B cell (primary cell): ENCODE data around the gene CASR. TPM values are rescaled to one million over a fixed set of nuclear protein-coding genes. Genes with fewer than 3 reads are reported as not detected.

ENCODE experiments used
- ATAC-seq: fragments of 200-7000 bp; cut with Tn5 transposase; one replicate; pipeline ENCODE4 v1.10.0; 2021; ENCODE audit warnings: low read depth, mild to moderate bottlenecking, moderate number of reproducible peaks, moderate library complexity
- CTCF ChIA-PET: fragments of 350-600 bp; sonication (Branson Sonifier 250); formaldehyde crosslinking; loops from one replicate; lab custom pipeline; 2021; ENCODE audit warnings: antibody characterized with exemption, inconsistent platforms; lab: Charles Lee
- POLR2A ChIA-PET: fragments of 350-600 bp; sonication (Branson Sonifier 250); formaldehyde crosslinking; loops from one replicate; lab custom pipeline; 2021; ENCODE audit warnings: antibody characterized with exemption; lab: Charles Lee
- DNase-seq: peaks from one replicate; pipeline ENCODE4 v3.0.0; 2013
- H2AFZ ChIP-seq: 2 replicates; pipeline ENCODE4 v1.6.1; 2012; ENCODE audit warnings: mild to moderate bottlenecking, low read depth, low read length; ENCODE audit not compliant: insufficient read depth, poor library complexity, severe bottlenecking
- H3K27ac ChIP-seq, 2 donors: 1 replicate in 1 of 2; 2 replicates in 1 of 2; pipeline ENCODE4 v1.5.1; 2012 to 2013; ENCODE audit warnings: low read length in 2 of 2, mild to moderate bottlenecking in 2 of 2, moderate library complexity in 1 of 2
- H3K27me3 ChIP-seq, 4 experiments: fragments of 200-600 bp in 1 of 4; sonication (generic) in 1 of 4; replicated peaks in 1 of 4; 1 replicate in 2 of 4; 2 replicates in 2 of 4; pipeline versions ENCODE4 v1.6.1 to v1.7.0; 2013 to 2016; ENCODE audit warnings: low read length in 3 of 4, mild to moderate bottlenecking in 2 of 4, mixed read lengths in 1 of 4, moderate library complexity in 1 of 4; ENCODE audit not compliant: insufficient read depth in 4 of 4, control insufficient read depth in 3 of 4; ENCODE audit errors: control extremely low read depth in 1 of 4
- H3K36me3 ChIP-seq, 2 experiments: replicated peaks in 1 of 2; 1 replicate in 1 of 2; 2 replicates in 1 of 2; pipeline versions ENCODE4 v1.6.1 to v1.7.1; 2013; ENCODE audit warnings: low read length in 1 of 2; ENCODE audit not compliant: insufficient read depth in 2 of 2, control insufficient read depth in 1 of 2; ENCODE audit errors: control extremely low read depth in 1 of 2, extremely low read depth in 1 of 2
- H3K4me1 ChIP-seq, 2 donors: fragments of 200-600 bp in 1 of 2; sonication (generic) in 1 of 2; 1 replicate in 1 of 2; 2 replicates in 1 of 2; pipeline versions ENCODE4 v1.5.1 to v1.6.1; 2013 to 2017; ENCODE audit warnings: low read length in 2 of 2; ENCODE audit not compliant: control insufficient read depth in 2 of 2, insufficient read depth in 2 of 2
- H3K4me2 ChIP-seq: replicated peaks from 2 replicates; pipeline ENCODE3; 2012; ENCODE audit warnings: mild to moderate bottlenecking, low read depth, low read length; ENCODE audit not compliant: poor library complexity, severe bottlenecking
- H3K4me3 ChIP-seq, 5 experiments: fragments of 200-600 bp in 1 of 5; sonication (generic) in 1 of 5; 1 replicate in 3 of 5; 2 replicates in 2 of 5; pipeline versions ENCODE4 v1.5.1 to v1.7.0; 2011 to 2016; ENCODE audit warnings: low read length in 4 of 5, mild to moderate bottlenecking in 4 of 5, low read depth in 2 of 5, control low read depth in 1 of 5, moderate library complexity in 1 of 5; ENCODE audit not compliant: insufficient read depth in 1 of 5; ENCODE audit errors: control extremely low read depth in 1 of 5, extremely low read depth in 1 of 5
- H3K79me2 ChIP-seq: fragments of 200-600 bp; sonication (generic); one replicate; pipeline ENCODE4 v1.6.0; 2016; ENCODE audit warnings: low read length; ENCODE audit not compliant: control insufficient read depth, insufficient read depth
- H3K9ac ChIP-seq: fragments of 200-600 bp; sonication (generic); 2 replicates; pipeline ENCODE4 v1.6.1; 2017; ENCODE audit warnings: mild to moderate bottlenecking, low read length, moderate library complexity
- H3K9me3 ChIP-seq, 3 donors: one replicate each; pipeline versions ENCODE4 v1.6.1 to v1.7.1; 2013; ENCODE audit warnings: low read length in 2 of 3; ENCODE audit not compliant: control insufficient read depth in 2 of 3, insufficient read depth in 1 of 3; ENCODE audit errors: control extremely low read depth in 1 of 3
- H4K20me1 ChIP-seq: 2 replicates; pipeline ENCODE4 v1.6.0; 2012; ENCODE audit warnings: mild to moderate bottlenecking, low read length; ENCODE audit not compliant: insufficient read depth, control insufficient read depth, poor library complexity, severe bottlenecking
- H3K27ac Mint-ChIP-seq: one replicate; pipeline ENCODE4 v1.8.0; 2021; ENCODE audit warnings: mixed read lengths
- H3K27me3 Mint-ChIP-seq: one replicate; pipeline ENCODE4 v1.8.0; 2021; ENCODE audit warnings: mixed read lengths
- H3K4me1 Mint-ChIP-seq: one replicate; pipeline ENCODE4 v1.8.0; 2021; ENCODE audit warnings: mixed read lengths
- H3K4me3 Mint-ChIP-seq: one replicate; pipeline ENCODE4 v1.8.0; 2021; ENCODE audit warnings: mixed read lengths
- H3K9me3 Mint-ChIP-seq: one replicate; pipeline ENCODE4 v1.8.0; 2022; ENCODE audit warnings: mixed read lengths; ENCODE audit not compliant: insufficient read depth
- CTCF ChIP-seq: fragments of 200-600 bp; IDR thresholded peaks from one replicate; pipeline ENCODE4 v1.8.0; 2022; ENCODE audit warnings: antibody characterized with exemption, mild to moderate bottlenecking
- EZH2 ChIP-seq: IDR thresholded peaks from 2 replicates; pipeline ENCODE4 v1.6.1; 2012; ENCODE audit warnings: borderline replicate concordance, low read depth, mild to moderate bottlenecking, moderate library complexity, low read length; ENCODE audit not compliant: insufficient read depth, poor library complexity, severe bottlenecking
- WGBS: methylation state at CpG from one replicate; pipeline ENCODE4 v1.1.5; 2013; ENCODE audit warnings: missing lambda C conversion rate; ENCODE audit not compliant: insufficient coverage; 5-methylcytosine and 5-hydroxymethylcytosine counted together
- intact Hi-C: fragments of 100-400 bp; cut with micrococcal nuclease; formaldehyde crosslinking; loops from one replicate; pipeline ENCODE4 v1.10.0; 2022
- polyA plus RNA-seq: library from polyadenylated mRNA; depleted of rRNA; stranded (reverse); fragments of >200 nt; gene quantifications from 2 replicates; pipeline ENCODE4 v1.2.3, GENCODE V29; 2012
- total RNA-seq, 2 donors: library from RNA; stranded (reverse); fragments of 120-200 nt in 1 of 2; gene quantifications; 1 replicate in 1 of 2; 2 replicates in 1 of 2; pipeline versions ENCODE4 v1.2.3 to v1.2.4, GENCODE V29; 2013 to 2022

The CASR gene
- total and polyA plus RNA-seq, 2 donors (not counting 1 experiment from before 2014, with no cell fraction given) = not detected

GRCh38 chr3:122307094-122307687 is 123.7 kb downstream of the CASR start:
- TF ChIP-seq EZH2 = no peak
- TF ChIP-seq CTCF = no peak
- H3K4me1 Mint-ChIP-seq = no peaks in the 10 kb centered on the region
- POLR2A ChIA-PET = no interaction called here
- intact Hi-C loops = no loop called here
- CTCF ChIA-PET = interaction anchor here (1.6 kb wide), 1 partner anchor 11 kb away, joined by 5 read pairs; no protein-coding TSS in a partner anchor
- DNase-seq (no peak), ATAC-seq (no peak)
- Histone ChIP-seq H4K20me1 (no peaks in the 10 kb centered on the region), H3K9ac (no peak overlapping the region), H3K4me2 (no peak overlapping the region), H2AFZ (no peak overlapping the region), H3K79me2 (no peaks in the 10 kb centered on the region), H3K4me3 (no peak overlapping the region), H3K4me1 (no peaks in the 10 kb centered on the region), H3K27ac (no peak overlapping the region), H3K9me3 (no peaks in the 10 kb centered on the region), H3K36me3 (no peaks in the 10 kb centered on the region), H3K27me3 (peaks cover 0 to 2% (median 0%) of the 10 kb centered on the region in 4 experiments)
- no CpG with 5 or more reads among the region's 4 CpGs for WGBS
- H3K4me3 Mint-ChIP-seq = no peak overlapping the region
- H3K27me3 Mint-ChIP-seq = no peaks in the 10 kb centered on the region
- no peak overlapping the region for H3K27ac Mint-ChIP-seq
- H3K9me3 Mint-ChIP-seq = no peaks in the 10 kb centered on the region

DNA sequence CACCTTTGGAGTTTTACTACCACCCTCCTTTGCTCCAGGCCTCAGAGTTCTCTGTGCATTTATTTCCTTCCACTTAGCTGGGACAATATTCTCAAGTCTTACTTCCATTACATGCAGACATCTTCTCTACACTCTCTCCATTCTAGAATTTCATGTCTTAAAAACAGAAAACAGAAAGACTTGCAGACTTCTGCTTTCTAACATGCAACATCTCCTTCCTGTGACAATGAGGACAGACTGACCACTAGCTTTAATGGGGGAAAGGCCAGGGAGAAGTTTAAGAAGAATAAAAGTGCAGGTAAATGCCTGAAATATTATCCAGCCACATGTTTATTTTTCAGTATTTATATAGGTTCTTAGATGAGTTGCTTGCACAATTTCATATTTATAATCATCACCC is 124.5 kb downstream of the CASR start:
- H3K27me3 ChIP-seq = peaks cover 0 to 2% (median 0%) of the 10 kb centered on the region in 4 experiments
- no peaks in the 10 kb centered on the region for H3K27me3 Mint-ChIP-seq
- H3K4me1 ChIP-seq = no peaks in the 10 kb centered on the region
- ATAC-seq (no peak), DNase-seq (no peak)
- CTCF ChIA-PET = no interaction called here
- no peak overlapping the region for H3K27ac Mint-ChIP-seq
- H3K4me1 Mint-ChIP-seq = no peaks in the 10 kb centered on the region
- H3K4me2 ChIP-seq = no peak overlapping the region
- H3K9me3 Mint-ChIP-seq = no peaks in the 10 kb centered on the region
- H3K79me2 ChIP-seq = no peaks in the 10 kb centered on the region
- no peak overlapping the region for H3K27ac ChIP-seq
- no peaks in the 10 kb centered on the region for H3K9me3 ChIP-seq
- H3K4me3 Mint-ChIP-seq = no peak overlapping the region
- H4K20me1 ChIP-seq = no peaks in the 10 kb centered on the region
- H3K36me3 ChIP-seq = no peaks in the 10 kb centered on the region
- no peak overlapping the region for H2AFZ ChIP-seq
- no peak overlapping the region for H3K4me3 ChIP-seq
- TF ChIP-seq EZH2 (no peak), CTCF (no peak)
- POLR2A ChIA-PET = no interaction called here
- H3K9ac ChIP-seq = no peak overlapping the region
- intact Hi-C loops = no loop called here
